Measurements from ENCODE around the gene EPPIN.

Gene EPPIN

GRCh38 chr20:45538209-45538799 is 8.9 kb downstream of the EPPIN start:
- no peak for DNase-seq

GRCh38 chr20:45527294-45527693 is 19.9 kb downstream of the EPPIN start:
- no peak for DNase-seq

DNA sequence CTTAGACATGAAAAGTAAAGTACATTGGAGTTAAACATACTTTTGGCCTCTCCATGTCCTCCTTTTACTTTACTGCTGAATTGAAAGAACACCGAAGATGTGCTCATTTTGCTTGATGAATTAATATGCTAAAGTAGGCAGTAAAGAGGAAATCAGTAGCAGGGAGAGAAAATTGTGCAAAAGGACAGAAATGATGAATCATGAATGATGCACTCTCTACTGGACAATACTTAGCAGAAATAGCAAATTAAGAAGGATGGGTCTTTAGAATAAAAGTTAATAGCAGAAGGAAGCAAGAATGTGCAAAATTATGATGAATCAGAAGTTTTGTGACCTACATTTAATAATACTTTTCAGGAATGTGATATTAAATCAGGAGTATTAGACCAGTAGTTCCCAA is 23.4 kb downstream of the EPPIN start:
- no peak for DNase-seq

- no peak for DNase-seq
Measured at GRCh38 chr20:45518282-45518681, 28.9 kb downstream of the EPPIN start.

GRCh38 chr20:45515147-45515913 is 31.9 kb downstream of the EPPIN start, which contains the start of gene SPINT3:
Gene SPINT3 (minus strand): TSS chr20:45515622. CDS start chr20:45515608, 14 bp downstream.
- no peak for DNase-seq

DNA sequence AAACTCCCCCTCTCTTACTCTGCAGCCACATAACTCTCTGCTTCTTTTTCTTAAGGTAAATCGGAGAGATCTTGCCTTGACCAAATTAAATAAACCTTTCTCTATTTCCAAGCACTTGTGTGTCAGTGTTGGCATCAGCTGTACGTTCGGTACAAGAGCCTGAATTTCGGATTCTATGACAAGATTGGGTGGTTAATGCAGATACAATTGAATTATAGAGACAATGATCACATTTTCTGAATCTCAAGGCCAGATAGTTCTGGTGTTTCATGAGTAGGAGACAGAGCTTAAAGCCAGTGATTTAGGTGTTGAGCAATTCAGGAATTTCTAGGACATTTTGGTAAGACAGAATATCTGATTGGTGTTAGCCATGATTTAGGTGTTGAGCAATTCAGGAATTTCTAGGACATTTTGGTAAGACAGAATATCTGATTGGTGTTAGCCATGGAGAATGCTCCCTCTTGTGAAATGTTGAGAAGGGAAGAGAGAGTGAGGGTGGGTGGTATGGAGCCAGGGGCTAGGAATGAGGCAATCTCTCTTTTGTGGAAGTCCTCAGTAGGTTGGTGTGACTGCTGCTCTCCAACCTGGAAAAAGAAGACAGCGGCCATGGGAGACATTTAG is 36.8 kb downstream of the EPPIN start:
- no peak for DNase-seq

DNA sequence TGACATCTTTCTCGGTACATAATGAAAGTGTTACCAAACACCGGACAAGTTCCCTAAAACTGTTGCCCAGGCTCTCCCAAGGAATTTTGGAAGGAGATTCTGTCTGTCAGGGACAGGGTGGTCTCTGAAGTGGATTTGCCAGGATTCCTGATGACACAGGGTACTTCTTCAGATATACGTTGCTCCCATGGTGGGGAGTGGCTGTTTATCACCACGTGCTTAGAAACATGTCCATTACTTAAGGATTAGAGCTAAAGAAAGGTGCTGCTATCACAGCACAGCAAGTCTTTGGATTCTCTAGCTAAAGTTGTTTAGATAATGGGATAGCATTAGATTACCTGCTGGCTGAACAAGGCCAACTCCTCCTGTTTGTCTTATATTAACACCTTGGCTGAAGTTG is 38.1 kb downstream of the EPPIN start:
- no peak for DNase-seq

DNA sequence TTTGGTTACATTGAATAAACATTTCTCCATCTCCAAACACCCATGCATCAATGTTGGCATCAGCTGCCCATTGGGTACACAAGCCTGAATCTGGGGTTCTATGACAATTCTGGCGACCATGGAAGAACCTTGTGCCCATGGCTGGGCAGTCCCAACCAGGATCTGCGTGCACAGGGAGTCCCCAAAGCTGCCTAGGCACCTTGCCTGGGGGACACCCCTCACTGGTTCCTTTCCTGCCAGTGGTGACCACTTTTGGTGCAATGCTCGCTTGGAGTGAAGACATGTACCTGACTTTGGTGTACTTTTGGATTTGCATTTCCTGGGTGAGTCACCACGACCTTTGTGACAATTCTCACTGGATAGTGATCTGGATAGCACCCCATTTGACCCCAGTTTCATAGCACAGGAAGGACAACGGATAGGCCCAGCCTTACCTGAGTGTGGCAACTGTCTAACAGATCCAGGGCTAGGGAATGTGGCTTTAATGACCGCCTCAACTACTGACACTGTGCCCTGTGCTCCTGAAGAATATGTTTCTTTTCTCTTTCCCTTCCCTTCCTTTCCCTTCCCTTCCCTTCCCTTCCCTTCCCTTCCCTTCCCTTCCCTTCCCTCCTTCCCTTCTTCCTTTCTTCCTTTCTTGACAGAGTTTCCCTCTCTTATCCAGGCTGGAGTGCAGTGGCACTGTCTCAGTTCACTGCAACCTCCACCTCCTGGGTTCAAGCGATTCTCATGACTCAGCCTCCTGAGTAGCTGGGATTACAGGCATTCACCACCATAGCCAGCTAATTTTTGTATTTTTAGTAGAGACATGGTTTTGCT is 38.9 kb downstream of the EPPIN start:
- no peak for DNase-seq

GRCh38 chr20:45507011-45507820 is 40.0 kb downstream of the EPPIN start:
- DNase-seq = no peak

- no peak for DNase-seq
Measured at GRCh38 chr20:45506398-45506797, 40.8 kb downstream of the EPPIN start.

DNA sequence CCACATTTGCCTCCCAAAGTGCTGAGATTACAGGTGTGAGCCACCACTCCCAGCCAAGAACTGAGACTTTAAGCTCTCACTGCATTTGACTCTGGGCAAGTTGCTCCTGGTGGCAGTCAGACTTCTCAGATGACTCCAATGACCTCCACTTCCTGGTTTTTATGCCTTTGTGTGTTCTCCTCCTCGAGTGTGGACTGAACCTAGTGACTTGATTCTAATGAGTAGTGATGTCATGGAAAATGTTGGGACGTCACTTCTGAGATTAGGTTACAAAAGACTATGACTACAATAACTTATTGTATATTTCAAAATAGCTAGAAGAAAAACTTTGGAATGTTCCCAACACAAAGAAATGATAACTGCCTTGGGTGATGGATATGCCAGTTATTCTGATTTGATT is 43.8 kb downstream of the EPPIN start:
- no peak for DNase-seq

DNA sequence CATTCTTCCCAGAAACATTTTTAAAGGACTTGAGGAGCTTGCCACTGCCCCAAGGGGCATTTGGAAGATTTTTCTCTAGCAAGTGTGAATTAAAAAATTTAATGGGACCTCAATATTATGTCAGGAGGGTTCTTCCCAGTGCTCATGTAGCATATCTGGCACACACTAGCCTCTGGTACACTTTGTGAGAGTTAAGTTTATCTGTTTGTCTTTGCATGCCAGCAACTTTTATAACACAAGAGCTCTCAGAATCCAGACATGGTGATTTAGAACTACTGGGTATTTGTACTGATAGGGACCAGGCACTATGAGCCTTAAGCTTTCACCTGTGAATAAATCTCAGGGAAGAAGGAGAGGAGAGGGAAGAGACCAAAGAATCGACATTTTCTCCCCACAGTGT is 44.6 kb downstream of the EPPIN start:
- no peak for DNase-seq

GRCh38 chr20:45501600-45501999 is 45.6 kb downstream of the EPPIN start:
- DNase-seq = no peak

- no peak for DNase-seq
Measured at GRCh38 chr20:45500022-45500421, 47.2 kb downstream of the EPPIN start.

- DNase-seq = no peak
Measured at GRCh38 chr20:45497971-45498494, 49.2 kb downstream of the EPPIN start.

GRCh38 chr20:45496166-45496565 is 51.0 kb downstream of the EPPIN start:
- no peak for DNase-seq

DNA sequence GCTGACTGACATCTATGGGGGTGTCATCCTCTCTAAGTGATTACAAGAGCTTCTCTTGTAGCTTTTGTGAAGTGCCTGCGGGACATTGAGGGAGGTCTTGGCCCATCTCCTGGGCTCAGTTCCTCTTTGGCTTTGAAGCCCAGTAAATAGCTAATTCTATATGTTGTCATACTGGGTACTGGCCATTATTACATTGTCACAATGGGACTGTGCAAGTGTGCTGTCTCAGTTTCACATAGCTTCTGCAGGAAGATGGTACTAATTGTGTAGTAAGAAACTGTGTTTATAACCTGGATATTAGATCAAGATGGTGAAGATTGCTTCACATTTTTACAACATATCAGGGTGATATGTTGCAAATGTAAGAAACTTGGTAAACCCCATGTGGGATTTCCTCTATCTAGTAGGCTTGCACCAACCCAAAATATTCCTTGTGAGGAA is 51.7 kb downstream of the EPPIN start:
- DNase-seq = no peak

All from NCI-H1694 (cell line).